ENCODE data around the gene LAMC1.

The LAMC1 gene

GRCh38 chr1:183021405-183022201 is 1.6 kb upstream of the LAMC1 start:
- no peak for DNase-seq

GRCh38 chr1:183022202-183023145 is 746 bp upstream of the LAMC1 start:
- DNase-seq, result no peak

DNA sequence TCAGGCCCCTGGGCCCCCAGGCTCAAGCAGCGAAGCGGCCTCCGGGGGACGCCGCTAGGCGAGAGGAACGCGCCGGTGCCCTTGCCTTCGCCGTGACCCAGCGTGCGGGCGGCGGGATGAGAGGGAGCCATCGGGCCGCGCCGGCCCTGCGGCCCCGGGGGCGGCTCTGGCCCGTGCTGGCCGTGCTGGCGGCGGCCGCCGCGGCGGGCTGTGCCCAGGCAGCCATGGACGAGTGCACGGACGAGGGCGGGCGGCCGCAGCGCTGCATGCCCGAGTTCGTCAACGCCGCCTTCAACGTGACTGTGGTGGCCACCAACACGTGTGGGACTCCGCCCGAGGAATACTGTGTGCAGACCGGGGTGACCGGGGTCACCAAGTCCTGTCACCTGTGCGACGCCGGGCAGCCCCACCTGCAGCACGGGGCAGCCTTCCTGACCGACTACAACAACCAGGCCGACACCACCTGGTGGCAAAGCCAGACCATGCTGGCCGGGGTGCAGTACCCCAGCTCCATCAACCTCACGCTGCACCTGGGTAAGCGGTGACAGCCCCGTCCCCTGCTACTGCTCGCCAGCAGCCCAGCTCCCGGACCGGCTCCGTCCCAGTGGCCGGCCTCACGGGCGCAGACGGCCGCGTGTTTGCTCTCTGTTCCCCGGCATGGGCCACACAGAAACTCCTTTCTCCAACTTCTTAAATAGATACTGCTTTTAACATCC is 539 bp downstream of the LAMC1 start:
- no peak for DNase-seq

GRCh38 chr1:183024317-183025009 is 1.2 kb downstream of the LAMC1 start:
- no peak for DNase-seq

DNA sequence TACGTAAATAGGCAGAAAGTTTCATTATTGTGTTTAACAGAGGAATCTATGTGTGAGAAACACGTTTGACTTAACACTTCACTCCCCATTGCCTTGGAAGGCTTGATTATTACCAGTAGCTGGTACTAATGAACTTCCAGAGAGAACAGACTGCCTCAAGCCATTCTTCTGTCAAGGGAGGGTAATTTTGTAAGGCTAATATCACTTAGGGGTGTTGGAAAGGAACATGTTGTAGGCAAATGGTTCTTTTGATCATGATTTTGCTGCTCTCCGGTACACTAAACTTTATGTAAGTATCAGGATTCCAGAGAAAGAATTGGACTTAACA is 1.8 kb downstream of the LAMC1 start:
- no peak for DNase-seq

DNA sequence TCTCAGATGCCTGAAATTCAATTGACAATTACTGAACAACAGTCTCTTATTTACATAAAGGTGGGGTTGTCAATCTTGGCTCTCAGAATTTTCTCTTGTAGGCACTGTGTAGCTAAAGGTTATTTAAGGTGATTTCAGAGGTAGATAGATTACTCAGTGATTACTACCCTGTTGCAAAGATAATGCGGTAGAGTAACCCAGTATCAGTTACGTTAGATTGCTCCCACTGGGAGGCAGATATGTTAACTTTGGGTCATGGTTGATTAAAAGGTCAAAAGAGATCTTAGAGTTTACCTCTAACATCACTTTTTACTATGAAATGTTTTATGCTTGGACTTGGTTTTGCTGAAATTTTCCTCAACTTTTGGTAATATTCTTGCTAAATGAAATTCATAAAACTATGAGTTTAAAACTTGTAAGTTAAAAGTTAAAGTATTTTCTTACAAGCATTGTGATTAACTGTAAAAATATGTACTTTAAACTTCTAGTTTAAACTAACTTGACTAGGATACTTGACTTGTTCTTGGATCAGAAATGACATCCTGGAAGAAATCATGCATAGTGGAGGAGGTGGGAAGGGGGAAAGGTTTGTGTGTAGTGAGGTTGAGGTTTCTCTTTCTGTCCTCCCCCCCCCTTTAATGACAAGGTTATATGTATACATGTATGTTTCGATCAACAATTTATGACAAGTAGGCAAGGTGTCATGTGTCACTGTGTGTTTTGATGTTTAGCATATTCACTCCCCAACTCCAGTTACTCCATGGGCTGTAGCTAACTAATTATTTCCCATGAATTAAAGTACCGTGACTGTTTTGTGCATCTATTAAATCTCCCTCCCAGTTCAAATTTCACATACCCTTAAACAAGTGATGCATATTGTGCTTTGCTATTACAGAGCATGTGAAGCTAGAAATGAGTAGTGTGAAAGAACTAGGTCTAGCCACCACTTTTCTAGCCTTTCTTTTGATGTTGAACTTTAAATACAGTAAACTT is 2.9 kb downstream of the LAMC1 start:
- no peak for DNase-seq

DNA sequence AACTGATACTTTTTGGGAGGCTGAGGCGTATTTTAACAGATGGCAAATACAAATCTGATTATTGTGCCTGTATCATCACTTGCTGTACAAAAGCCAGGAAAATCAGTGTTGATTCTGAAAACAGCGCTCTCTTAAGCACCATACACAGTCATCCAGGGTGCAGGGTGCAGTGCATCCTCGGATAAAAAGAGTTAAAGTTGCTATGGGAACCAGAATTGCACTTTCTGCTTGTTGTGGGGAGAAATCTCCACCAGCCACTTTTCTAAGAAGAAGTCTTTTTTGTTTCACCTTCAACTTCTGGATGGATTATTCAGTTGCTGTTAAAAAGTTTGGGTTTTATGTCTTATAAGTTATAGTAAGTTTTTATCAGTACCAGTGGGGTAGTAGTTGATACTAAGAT is 3.8 kb downstream of the LAMC1 start:
- no peak for DNase-seq

- DNase-seq, result no peak
Observed at GRCh38 chr1:183027791-183028190, 4.6 kb downstream of the LAMC1 start.

DNA sequence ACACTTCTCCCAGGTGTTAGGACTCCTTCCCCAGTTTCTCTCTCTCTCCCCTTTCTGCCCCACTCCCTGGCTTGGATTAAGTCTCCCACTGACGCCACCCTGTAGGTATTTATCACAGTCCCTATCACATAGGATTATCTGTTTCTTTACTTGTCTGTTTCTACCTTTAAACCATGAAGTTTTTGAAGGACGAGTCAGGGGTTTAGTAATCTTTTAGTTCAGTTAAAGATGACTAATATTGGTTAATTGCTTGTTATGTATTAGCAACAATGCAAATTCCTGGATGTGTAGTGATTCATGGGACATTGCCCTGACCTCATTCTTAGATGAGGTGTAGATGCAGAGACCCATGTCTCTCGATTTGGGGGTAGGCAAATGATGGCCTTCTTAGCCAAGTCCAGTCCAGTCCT is 6.4 kb downstream of the LAMC1 start:
- no peak for DNase-seq

- DNase-seq, result no peak
Observed at GRCh38 chr1:183030053-183030452, 6.8 kb downstream of the LAMC1 start.

DNA sequence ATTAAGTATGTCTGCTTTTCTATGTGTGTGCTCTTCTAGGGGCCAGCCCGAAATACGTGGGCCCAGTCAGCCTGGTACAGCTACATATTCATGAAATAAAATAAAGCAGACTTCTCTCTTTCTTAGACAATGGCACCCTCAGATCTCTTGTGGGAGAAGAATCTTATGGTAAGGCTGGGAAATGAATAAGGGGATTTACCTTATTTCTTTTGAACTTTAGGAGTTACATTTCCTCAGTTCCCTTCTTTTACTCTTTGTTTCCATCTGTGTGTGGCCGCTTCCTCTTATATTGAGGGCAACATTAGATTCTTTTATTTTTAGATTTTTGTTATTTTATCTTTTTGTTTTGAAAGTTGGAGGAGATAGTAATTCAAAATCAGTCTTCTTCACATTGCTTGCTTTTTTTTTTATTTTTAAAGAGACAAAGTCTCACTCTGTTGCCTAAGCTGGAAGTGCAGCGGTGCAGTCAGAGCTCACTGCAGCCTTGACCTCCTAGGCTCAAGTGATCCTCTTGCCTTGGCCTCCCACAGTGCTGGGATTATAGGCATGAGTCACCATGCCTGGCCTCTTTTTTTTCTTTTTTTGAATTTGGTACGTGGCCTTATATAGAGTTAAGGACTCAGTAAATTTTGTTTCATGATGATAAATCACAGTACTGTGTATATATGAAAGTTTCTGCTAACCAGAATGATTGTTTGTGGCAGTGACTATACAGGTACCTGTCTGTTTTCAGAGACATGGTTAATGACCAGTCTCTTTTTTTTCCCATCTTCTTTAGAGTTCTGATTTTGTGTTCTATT is 9.1 kb downstream of the LAMC1 start:
- no peak for DNase-seq

DNA sequence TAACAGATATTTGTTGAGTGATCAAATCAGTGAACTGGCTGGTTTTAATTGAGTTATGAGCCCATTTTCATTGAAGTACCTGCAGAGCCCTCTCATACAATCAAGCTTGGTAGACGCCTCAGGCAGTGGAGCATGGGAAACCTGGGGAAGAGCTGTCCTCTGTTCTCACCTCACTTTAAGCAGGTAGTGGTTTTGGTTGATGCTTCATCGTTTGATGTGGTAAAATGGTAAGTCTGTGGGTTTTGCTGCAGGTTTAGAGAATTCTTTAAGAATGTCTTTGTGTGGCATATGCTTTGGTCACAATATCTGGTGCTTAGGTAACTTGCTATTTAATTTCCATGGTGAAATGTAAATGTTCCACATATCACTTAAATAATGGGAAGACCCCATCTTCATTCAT is 10.0 kb downstream of the LAMC1 start:
- no peak for DNase-seq

DNA sequence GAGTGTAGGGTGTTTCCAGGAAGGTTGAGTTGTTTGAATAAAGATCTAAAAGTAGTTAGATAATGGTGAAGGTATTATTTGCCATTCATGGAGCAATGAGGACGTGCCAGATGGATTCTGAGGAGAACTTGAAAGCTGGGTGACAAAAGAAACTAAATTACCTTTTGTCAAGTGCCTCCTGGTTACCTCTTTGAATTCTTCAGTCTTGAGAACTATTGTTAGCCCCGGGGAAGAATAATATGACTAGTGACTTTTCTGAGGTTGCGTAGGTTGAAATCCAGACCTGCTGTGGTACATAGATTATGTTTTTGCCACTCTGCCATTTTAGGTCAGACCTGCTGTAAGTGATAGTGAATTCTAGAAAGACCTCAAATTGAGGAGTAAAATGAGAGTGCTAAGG is 11.5 kb downstream of the LAMC1 start:
- DNase-seq, result no peak

GRCh38 chr1:183038333-183038866 is 15.2 kb downstream of the LAMC1 start:
- DNase-seq, result no peak

- no peak for DNase-seq
Observed at GRCh38 chr1:183038913-183039312, 15.7 kb downstream of the LAMC1 start.

GRCh38 chr1:183039330-183039729 is 16.1 kb downstream of the LAMC1 start:
- no peak for DNase-seq

GRCh38 chr1:183039985-183040447 is 16.8 kb downstream of the LAMC1 start:
- no peak for DNase-seq

GRCh38 chr1:183040547-183040971 is 17.3 kb downstream of the LAMC1 start:
- no peak for DNase-seq

GRCh38 chr1:183043254-183043653 is 20.0 kb downstream of the LAMC1 start:
- no peak for DNase-seq
